ENCODE data around the gene MEF2C. TPM values are rescaled to one million over a fixed set of nuclear protein-coding genes. Genes with fewer than 3 reads are reported as not detected.

MEF2C gene
- total and polyA plus RNA-seq, 2 of the 13 experiments (the other 11 are each of a cell fraction or from before 2014, with no cell fraction given), result 0.02 TPM; not detected in 1

- Histone ChIP-seq H3K27me3 (ENCODE audit: control insufficient read depth in 1 of 2, insufficient read depth in 2 of 2, low read length in 2 of 2) (peaks cover 0 to 61% of the 10 kb centered on the region in 2 experiments; a peak in 3 of 5 replicates), H3K9ac (ENCODE audit: insufficient read depth, low read depth, low read length) (no peak overlapping the region), H3K9me3 (ENCODE audit: low read length) (no peaks in the 10 kb centered on the region), H3K4me2 (ENCODE audit: low read depth, low read length) (peak overlapping the region; percentile 41; the same call in 1 of the 2 replicates), H3K4me3 (replicated peaks in 1 of 3; ENCODE audit: insufficient read depth in 1 of 3, low read depth in 2 of 3, low read length in 3 of 3) (peak overlapping the region in 2 of 3 experiments; percentile 7 to 20; a peak in 1 of 6 replicates), H2AFZ (ENCODE audit: low read length) (no peak overlapping the region), H3K27ac (ENCODE audit: extremely low read length, insufficient read depth, low read length) (no peak overlapping the region), H3K4me1 (ENCODE audit: insufficient read depth, low read length) (no peaks in the 10 kb centered on the region), H3K79me2 (ENCODE audit: insufficient read depth, low read length) (no peaks in the 10 kb centered on the region), H3K36me3 (replicated peaks in 1 of 2; ENCODE audit: control insufficient read depth in 1 of 2, insufficient read depth in 2 of 2, low read length in 2 of 2) (no peaks in the 10 kb centered on the region), H4K20me1 (ENCODE audit: insufficient read depth, low read length) (no peaks in the 10 kb centered on the region)
- 68% methylated on average over 16 of the region's 19 CpGs for WGBS (ENCODE audit: low lambda C conversion rate)
- intact Hi-C loops (cut with micrococcal nuclease; ENCODE audit: unreplicated experiment), result no loop called here
- DNase-seq (ENCODE audit: low spot score) (no peak), FAIRE-seq (no peak), ATAC-seq (peak; percentile 31)
- POLR2A ChIA-PET, result no interaction called here
- CTCF ChIA-PET (ENCODE audit: low intra/inter-chr PET ratio, low total read pairs), result no interaction called here
- no TSS peak for BruUV-seq (replicated peaks)
- in situ Hi-C loops (cut with HindIII; ENCODE audit: extremely low pct_ligation_motif_present, low pct_unique_long_range_greater_than_20kb), result loop anchor here (5.0 to 25.0 kb wide), 2 partner anchors 533 to 1263 kb away; partner anchors contain the start of gene CCNH
- no peak for TF ChIP-seq ZNF136 (CRISPR knock-in tag; IDR thresholded peaks at IDR 0.05; ENCODE audit: low read depth)
- TF ChIP-seq EZH2 (conservative IDR thresholded peaks at IDR 0.05; ENCODE audit: low read depth, low read length), result peak; percentile 67
Measured at GRCh38 chr5:88675168-88675707, 207.7 kb downstream of the MEF2C start.

GRCh38 chr5:88674356-88675167 lies 208.4 kb downstream of the MEF2C start:
- Histone ChIP-seq H3K4me3 (replicated peaks in 1 of 3; ENCODE audit: insufficient read depth in 1 of 3, low read depth in 2 of 3, low read length in 3 of 3) (no peak overlapping the region), H3K4me2 (ENCODE audit: low read depth, low read length) (no peak overlapping the region), H3K27me3 (ENCODE audit: control insufficient read depth in 1 of 2, insufficient read depth in 2 of 2, low read length in 2 of 2) (peaks cover 0 to 54% of the 10 kb centered on the region in 2 experiments; a peak in 3 of 5 replicates), H3K4me1 (ENCODE audit: insufficient read depth, low read length) (no peaks in the 10 kb centered on the region), H3K27ac (ENCODE audit: extremely low read length, insufficient read depth, low read length) (no peak overlapping the region), H2AFZ (ENCODE audit: low read length) (no peak overlapping the region), H3K9me3 (ENCODE audit: low read length) (no peaks in the 10 kb centered on the region), H4K20me1 (ENCODE audit: insufficient read depth, low read length) (no peaks in the 10 kb centered on the region), H3K79me2 (ENCODE audit: insufficient read depth, low read length) (no peaks in the 10 kb centered on the region), H3K9ac (ENCODE audit: insufficient read depth, low read depth, low read length) (no peak overlapping the region), H3K36me3 (replicated peaks in 1 of 2; ENCODE audit: control insufficient read depth in 1 of 2, insufficient read depth in 2 of 2, low read length in 2 of 2) (no peaks in the 10 kb centered on the region)
- no peak for ATAC-seq
- FAIRE-seq, result no peak
- 83% methylated on average over 28 of the region's 78 CpGs for WGBS (ENCODE audit: low lambda C conversion rate)
- ChIA-PET CTCF (ENCODE audit: low intra/inter-chr PET ratio, low total read pairs) (no interaction called here), POLR2A (no interaction called here)
- BruUV-seq (replicated peaks), result no TSS peak
- intact Hi-C loops (cut with micrococcal nuclease; ENCODE audit: unreplicated experiment) (no loop called here), in situ Hi-C loops (cut with HindIII; ENCODE audit: extremely low pct_ligation_motif_present, low pct_unique_long_range_greater_than_20kb) (loop anchor here (5.0 to 25.0 kb wide), 2 partner anchors 532 to 1262 kb away; partner anchors contain the start of gene CCNH)
- DNase-seq (ENCODE audit: low spot score), result no peak
- TF ChIP-seq E2F1 (CRISPR knock-in tag; IDR thresholded peaks at IDR 0.05) (no peak), SMAD1 (CRISPR knock-in tag; IDR thresholded peaks at IDR 0.05; ENCODE audit: borderline replicate concordance, low read depth) (no peak), MATR3 (CRISPR knock-in tag; IDR thresholded peaks at IDR 0.05) (no peak), NRL (CRISPR knock-in tag; IDR thresholded peaks at IDR 0.05; ENCODE audit: borderline replicate concordance) (no peak), ZBTB3 (CRISPR knock-in tag; IDR thresholded peaks at IDR 0.05; ENCODE audit: borderline replicate concordance, low read depth) (no peak), ZNF136 (CRISPR knock-in tag; IDR thresholded peaks at IDR 0.05; ENCODE audit: low read depth) (no peak), THAP11 (CRISPR knock-in tag; IDR thresholded peaks at IDR 0.05) (no peak), HNF4G (IDR thresholded peaks at IDR 0.05; ENCODE audit: borderline replicate concordance, low read depth, low read length) (no peak), HNF4G (CRISPR knock-in tag; IDR thresholded peaks at IDR 0.05; ENCODE audit: borderline replicate concordance, low read depth) (no peak), GATA4 (IDR thresholded peaks at IDR 0.05; ENCODE audit: borderline replicate concordance, low read depth) (no peak), ZNF543 (CRISPR knock-in tag; IDR thresholded peaks at IDR 0.05) (no peak), ARID2 (CRISPR knock-in tag; IDR thresholded peaks at IDR 0.05; ENCODE audit: borderline replicate concordance) (no peak), ZNF225 (CRISPR knock-in tag; IDR thresholded peaks at IDR 0.05) (no peak)
- TF ChIP-seq, protein P1, sequence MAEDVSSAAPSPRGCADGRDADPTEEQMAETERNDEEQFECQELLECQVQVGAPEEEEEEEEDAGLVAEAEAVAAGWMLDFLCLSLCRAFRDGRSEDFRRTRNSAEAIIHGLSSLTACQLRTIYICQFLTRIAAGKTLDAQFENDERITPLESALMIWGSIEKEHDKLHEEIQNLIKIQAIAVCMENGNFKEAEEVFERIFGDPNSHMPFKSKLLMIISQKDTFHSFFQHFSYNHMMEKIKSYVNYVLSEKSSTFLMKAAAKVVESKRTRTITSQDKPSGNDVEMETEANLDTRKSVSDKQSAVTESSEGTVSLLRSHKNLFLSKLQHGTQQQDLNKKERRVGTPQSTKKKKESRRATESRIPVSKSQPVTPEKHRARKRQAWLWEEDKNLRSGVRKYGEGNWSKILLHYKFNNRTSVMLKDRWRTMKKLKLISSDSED (CRISPR knock-in tag; IDR thresholded peaks at IDR 0.05), result no peak
